Hepatocyte (in vitro differentiated cells): ENCODE results near the gene GIPC1. TPM values are rescaled to one million over a fixed set of nuclear protein-coding genes. Genes with fewer than 3 reads are reported as not detected.
A peak's percentile ranks its signal among the peaks of the same experiment; 100 is the strongest.

ENCODE experiments used
- DNase-seq: peaks from one replicate; pipeline ENCODE4 v3.0.0-alpha.2; 2016; ENCODE audit warnings: low spot score
- H2AFZ ChIP-seq: fragments of 200-600 bp; sonication (generic); 2 replicates; pipeline ENCODE4 v1.6.0; 2016; ENCODE audit warnings: antibody characterized with exemption, mild to moderate bottlenecking
- H3K27ac ChIP-seq: fragments of 200-600 bp; sonication (generic); 2 replicates; pipeline ENCODE4 v1.5.1; 2016; ENCODE audit warnings: mild to moderate bottlenecking
- H3K27me3 ChIP-seq: fragments of 200-600 bp; sonication (generic); 2 replicates; pipeline ENCODE4 v1.6.1; 2016
- H3K36me3 ChIP-seq: fragments of 200-600 bp; sonication (generic); replicated peaks from 2 replicates; pipeline ENCODE4 v1.5.1; 2016; ENCODE audit warnings: low read depth; ENCODE audit not compliant: insufficient read depth
- H3K4me1 ChIP-seq: fragments of 200-600 bp; sonication (generic); 2 replicates; pipeline ENCODE4 v1.5.1; 2016; ENCODE audit warnings: mild to moderate bottlenecking, moderate library complexity; ENCODE audit not compliant: insufficient read depth
- H3K4me2 ChIP-seq: fragments of 200-600 bp; sonication (generic); 2 replicates; pipeline ENCODE4 v1.6.0; 2016
- H3K4me3 ChIP-seq: fragments of 200-600 bp; sonication (generic); 2 replicates; pipeline ENCODE4 v1.5.1; 2016; ENCODE audit warnings: mild to moderate bottlenecking
- H3K79me2 ChIP-seq: fragments of 200-600 bp; sonication (generic); 2 replicates; pipeline ENCODE4 v1.6.0; 2017; ENCODE audit warnings: mild to moderate bottlenecking
- H3K9me2 ChIP-seq: fragments of 200-600 bp; sonication (generic); replicated peaks from 2 replicates; pipeline ENCODE4 v1.6.0; 2017; ENCODE audit warnings: mild to moderate bottlenecking; ENCODE audit not compliant: insufficient read depth
- H3K9me3 ChIP-seq: fragments of 200-600 bp; sonication (generic); 2 replicates; pipeline ENCODE4 v1.5.1; 2016; ENCODE audit warnings: low read depth, mild to moderate bottlenecking
- H4K20me1 ChIP-seq: fragments of 200-600 bp; sonication (generic); 2 replicates; pipeline ENCODE4 v1.6.0; 2016; ENCODE audit warnings: mild to moderate bottlenecking; ENCODE audit not compliant: insufficient read depth, poor library complexity, severe bottlenecking
- CTCF ChIP-seq: fragments of 200-600 bp; sonication (generic); IDR thresholded peaks from 2 replicates; pipeline ENCODE4 v1.5.1; 2016; ENCODE audit warnings: antibody characterized with exemption, mild to moderate bottlenecking; ENCODE audit not compliant: poor library complexity
- EZH2 ChIP-seq: fragments of 200-600 bp; sonication (generic); IDR thresholded peaks from 2 replicates; pipeline ENCODE4 v1.6.1; 2016; ENCODE audit warnings: antibody characterized with exemption, mild to moderate bottlenecking, borderline replicate concordance
- EZH2phosphoT487 ChIP-seq: fragments of 200-600 bp; sonication (generic); IDR thresholded peaks from one replicate; pipeline ENCODE4 v1.6.1; 2018; ENCODE audit warnings: antibody characterized with exemption, mild to moderate bottlenecking, low read depth, moderate library complexity; ENCODE audit not compliant: unreplicated experiment, severe bottlenecking
- WGBS: methylation state at CpG from one replicate; pipeline ENCODE4 v1.1.6; 2016; ENCODE audit warnings: low lambda C conversion rate; ENCODE audit errors: missing lambda C conversion rate; 5-methylcytosine and 5-hydroxymethylcytosine counted together
- polyA plus RNA-seq: library from polyadenylated mRNA; unstranded; fragments of >200 nt; fragmentation: Nextera tagmentation; extraction: Ambion mirVana; gene quantifications from 2 replicates; pipeline ENCODE4 v1.2.1, GENCODE V29; 2016
- total RNA-seq: library from RNA; depleted of rRNA; stranded (reverse); fragments of >200 nt; gene quantifications from 2 replicates; pipeline ENCODE4 v1.2.3, GENCODE V29; 2014

Gene GIPC1
- total and polyA plus RNA-seq, 2 experiments from 2014 or later, result 127 to 186 TPM

DNA sequence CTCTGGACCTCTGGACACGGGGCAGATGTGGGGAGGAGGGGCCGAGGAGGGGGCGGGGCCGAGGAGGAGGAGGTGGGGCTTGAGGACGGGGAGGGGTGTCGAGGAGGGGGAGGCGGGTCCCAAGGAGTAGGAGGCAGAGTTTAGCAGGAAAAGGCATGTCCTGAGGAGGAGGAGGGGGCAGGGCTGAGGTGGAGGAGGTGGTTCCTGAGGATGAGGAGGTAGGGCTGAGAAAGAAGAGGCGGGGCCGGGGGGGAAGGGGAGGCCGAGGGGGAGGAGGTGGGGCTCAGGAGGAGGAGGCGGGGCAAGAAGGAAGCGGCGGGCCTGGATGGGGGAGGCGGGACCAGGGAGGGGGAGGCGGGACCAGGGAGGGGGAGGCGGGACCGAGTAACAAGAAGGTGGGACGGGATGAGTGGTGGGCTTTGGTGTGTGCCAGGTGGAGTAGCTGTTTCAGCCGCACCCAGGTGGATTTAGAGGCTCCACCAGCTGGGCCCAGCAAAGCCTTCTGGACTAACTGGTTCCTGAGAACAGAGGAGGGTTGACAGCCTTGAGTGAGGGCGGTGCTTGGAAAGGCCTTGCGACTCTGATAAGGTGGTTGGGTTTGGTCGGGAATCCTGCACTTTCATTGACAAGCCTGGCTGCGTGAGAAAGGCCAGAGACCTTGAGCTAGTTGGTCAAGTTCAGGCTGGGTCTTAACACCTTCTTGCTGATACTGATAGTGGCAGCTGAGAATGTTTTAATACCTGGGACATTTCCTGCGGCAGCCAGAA is 41.2 kb upstream of the GIPC1 start:
- Histone ChIP-seq H3K36me3 (no peaks in the 10 kb centered on the region), H3K4me1 (peaks cover 12% of the 10 kb centered on the region), H4K20me1 (peaks cover 12% of the 10 kb centered on the region), H2AFZ (no peak overlapping the region), H3K9me2 (no peaks in the 10 kb centered on the region), H3K4me3 (no peak overlapping the region), H3K9me3 (no peaks in the 10 kb centered on the region), H3K79me2 (peaks cover 78% of the 10 kb centered on the region), H3K27ac (peak overlapping the region; percentile 69), H3K4me2 (peak overlapping the region; percentile 72), H3K27me3 (no peaks in the 10 kb centered on the region)
- peak; percentile 87 for DNase-seq
- TF ChIP-seq EZH2phosphoT487 (no peak), CTCF (no peak), EZH2 (no peak)
- 19% methylated on average over 8 of the region's 24 CpGs for WGBS

DNA sequence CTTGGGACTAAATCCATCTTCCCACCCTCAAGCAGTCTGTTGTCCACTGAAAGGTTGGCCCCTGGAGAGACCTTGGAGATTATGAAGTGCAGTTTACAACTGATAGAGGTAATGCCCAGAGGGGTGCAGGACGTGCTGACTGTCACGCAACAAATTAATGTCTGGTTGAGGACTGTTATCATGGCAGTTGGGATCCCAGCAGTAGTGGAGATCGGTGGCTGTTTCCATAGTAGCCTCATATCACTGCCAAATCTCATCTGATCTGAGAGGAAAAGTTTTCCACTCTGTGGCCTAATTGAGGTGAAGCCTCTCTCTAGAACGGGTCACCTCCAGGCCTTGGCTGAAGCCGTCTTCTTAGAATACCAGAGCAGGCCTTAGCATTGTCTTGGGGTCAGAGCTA is 37.5 kb upstream of the GIPC1 start:
- no peak overlapping the region for H3K27ac ChIP-seq
- H3K9me3 ChIP-seq, result no peaks in the 10 kb centered on the region
- no peaks in the 10 kb centered on the region for H3K27me3 ChIP-seq
- 74% methylated on average over 5 of the region's 5 CpGs for WGBS
- H3K36me3 ChIP-seq, result no peaks in the 10 kb centered on the region
- DNase-seq, result no peak
- H3K4me3 ChIP-seq, result no peak overlapping the region
- H3K4me1 ChIP-seq, result peaks cover 14% of the 10 kb centered on the region
- no peak overlapping the region for H2AFZ ChIP-seq
- TF ChIP-seq EZH2phosphoT487, result no peak
- TF ChIP-seq EZH2, result no peak
- TF ChIP-seq CTCF, result no peak
- H4K20me1 ChIP-seq, result peaks cover 8% of the 10 kb centered on the region
- H3K79me2 ChIP-seq, result peaks cover 65% of the 10 kb centered on the region
- H3K4me2 ChIP-seq, result no peak overlapping the region
- H3K9me2 ChIP-seq, result no peaks in the 10 kb centered on the region

- no peak for TF ChIP-seq EZH2phosphoT487
- TF ChIP-seq CTCF, result no peak
- TF ChIP-seq EZH2, result no peak
- H3K4me2 ChIP-seq, result peak overlapping the region; percentile 80
- H3K27ac ChIP-seq, result peak overlapping the region; percentile 76
- H3K4me1 ChIP-seq, result peaks cover 4% of the 10 kb centered on the region
- DNase-seq, result no peak
- H4K20me1 ChIP-seq, result no peaks in the 10 kb centered on the region
- 77% methylated on average over 3 of the region's 3 CpGs for WGBS
- H3K36me3 ChIP-seq, result no peaks in the 10 kb centered on the region
- no peak overlapping the region for H3K4me3 ChIP-seq
- no peaks in the 10 kb centered on the region for H3K27me3 ChIP-seq
- H3K9me3 ChIP-seq, result no peaks in the 10 kb centered on the region
- no peak overlapping the region for H2AFZ ChIP-seq
- H3K9me2 ChIP-seq, result no peaks in the 10 kb centered on the region
- peaks cover 48% of the 10 kb centered on the region for H3K79me2 ChIP-seq
These were observed 34.6 kb upstream of the GIPC1 start for GRCh38 chr19:14530506-14530905.
